AG09319 (cell line): ENCODE results near the gene SLC44A3.

ENCODE experiments used
- DNase-seq: peaks from one replicate; pipeline ENCODE4 v3.0.0-alpha.2; 2010; ENCODE audit warnings: low read depth; ENCODE audit errors: extremely low read depth
- CTCF ChIP-seq: IDR thresholded peaks from 2 replicates; pipeline ENCODE4 v1.5.1; 2011; ENCODE audit warnings: low read depth, mild to moderate bottlenecking, inconsistent platforms, low read length, moderate library complexity

The SLC44A3 gene

GRCh38 chr1:94819945-94820746 lies at the start of gene SLC44A3:
Gene SLC44A3 (plus strand): TSS chr1:94820357. CDS start chr1:94820452, 95 bp downstream.
- DNase-seq = no peak
- peak; percentile 27; the same call in 1 of the 2 replicates for TF ChIP-seq CTCF

DNA sequence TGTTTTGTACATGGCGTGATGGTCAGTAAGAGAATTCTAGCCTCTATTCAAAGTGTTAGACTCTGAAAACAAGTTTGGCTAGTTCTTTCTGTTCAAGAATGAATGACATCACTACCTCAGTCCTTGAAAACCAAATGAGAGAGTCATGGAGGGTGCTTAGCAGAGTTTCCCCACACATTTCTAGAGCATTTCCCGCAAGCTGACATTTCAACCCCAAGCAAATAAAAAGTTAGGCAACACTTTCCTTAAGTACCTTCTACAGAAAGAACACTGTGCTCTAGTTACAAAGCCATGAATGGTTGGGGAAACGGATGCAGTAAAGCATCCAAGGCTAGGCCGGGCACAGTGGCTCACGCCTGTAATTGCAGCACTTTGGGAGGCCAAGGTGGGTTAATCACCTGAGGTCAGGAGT lies 47.9 kb upstream of the SLC44A3 start:
- no peak for DNase-seq
- no peak for TF ChIP-seq CTCF

GRCh38 chr1:94772845-94773244 lies 47.3 kb upstream of the SLC44A3 start:
- TF ChIP-seq CTCF = no peak

DNA sequence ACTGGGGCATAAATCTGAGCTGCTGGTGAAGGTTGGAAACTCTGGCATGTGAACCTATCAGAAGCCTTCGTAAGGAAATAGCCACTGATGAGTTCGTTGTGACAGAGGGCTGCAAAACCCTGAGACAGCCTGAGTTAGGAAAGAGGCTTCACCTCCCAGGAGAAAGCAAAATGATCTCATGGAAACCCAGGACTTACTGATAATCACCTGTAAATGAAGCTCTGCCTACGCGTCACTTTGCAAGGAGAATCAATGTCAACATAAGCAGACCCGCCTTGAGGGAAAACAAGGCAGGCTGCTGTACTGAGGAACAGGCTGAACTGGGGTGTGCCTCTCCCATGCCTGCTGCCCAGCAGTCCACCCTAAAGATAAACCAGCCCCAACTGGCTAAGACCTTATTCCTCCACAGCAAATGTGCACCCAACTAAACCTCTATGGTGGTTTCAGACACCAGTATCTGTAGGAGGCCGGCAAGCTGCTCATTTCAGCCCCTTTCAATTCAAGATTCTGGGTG lies 46.8 kb upstream of the SLC44A3 start:
- DNase-seq = no peak
- no peak for TF ChIP-seq CTCF

More at GRCh38 chr1:94772845-94773244, 47.3 kb upstream of the SLC44A3 start:
- DNase-seq = no peak

DNA sequence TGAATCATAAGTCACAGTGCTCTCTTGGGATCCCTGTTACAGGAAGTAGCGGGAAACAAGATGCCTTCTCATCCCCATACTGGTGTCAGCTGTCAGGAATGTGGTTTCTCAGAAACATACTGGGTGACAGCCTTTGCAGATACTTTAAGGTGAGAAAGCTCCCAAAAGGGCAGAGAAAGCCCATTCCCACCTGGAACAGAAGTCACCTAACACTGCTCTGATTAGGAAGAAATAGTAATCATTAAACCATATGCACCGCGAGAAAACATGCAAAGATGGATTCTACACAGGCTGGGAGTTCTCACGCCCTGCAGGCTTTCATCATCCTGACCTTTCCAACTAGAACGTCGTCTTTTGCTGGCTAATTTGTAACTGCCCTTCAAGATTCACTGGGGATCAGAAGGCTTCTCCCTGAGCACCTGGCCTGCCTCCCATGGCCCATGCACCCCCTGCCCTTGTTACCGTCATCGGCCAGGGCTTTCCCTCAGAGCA lies 46.2 kb upstream of the SLC44A3 start:
- no peak for DNase-seq
- no peak for TF ChIP-seq CTCF

- TF ChIP-seq CTCF = no peak
These were observed 43.7 kb upstream of the SLC44A3 start for GRCh38 chr1:94776474-94776873.

GRCh38 chr1:94777281-94777680 lies 42.9 kb upstream of the SLC44A3 start:
- no peak for TF ChIP-seq CTCF
- DNase-seq = no peak

More at GRCh38 chr1:94776474-94776873, 43.7 kb upstream of the SLC44A3 start:
- no peak for DNase-seq
